Brain microvascular endothelial cell (primary cell): ENCODE results near the gene BLZF1.
"Not testable (repeated sequence)": the region's sequence is repeated elsewhere in the genome, so short reads cannot be mapped to it uniquely, and the experiment has no call there.

Source experiments
- DNase-seq: peaks from one replicate; pipeline ENCODE4 v3.0.0-alpha.2; 2020
- H3K27ac ChIP-seq: fragments of 250-450 bp; sonication (Bioruptor Pico); 2 replicates; pipeline ENCODE4 v1.5.1; 2020; ENCODE audit warnings: mild to moderate bottlenecking, moderate library complexity
- H3K27me3 ChIP-seq: fragments of 250-450 bp; sonication (Bioruptor Pico); replicated peaks from 2 replicates; pipeline ENCODE4 v1.5.1; 2020; ENCODE audit warnings: mild to moderate bottlenecking
- H3K36me3 ChIP-seq: fragments of 250-450 bp; sonication (Bioruptor Pico); replicated peaks from 2 replicates; pipeline ENCODE4 v1.5.1; 2020; ENCODE audit warnings: mild to moderate bottlenecking
- H3K4me3 ChIP-seq: 2 replicates; pipeline ENCODE4 v1.5.1; 2011; ENCODE audit warnings: low read depth, mild to moderate bottlenecking, control low read depth, low read length, moderate library complexity
- CTCF ChIP-seq: IDR thresholded peaks from 2 replicates; pipeline ENCODE4 v1.5.1; 2011; ENCODE audit warnings: low read depth, mild to moderate bottlenecking, moderate library complexity, low read length, control low read depth, inconsistent platforms; ENCODE audit errors: missing control alignments
- in situ Hi-C: cut with HindIII; loops from 2 replicates; pipeline ENCODE4 v1.10.0; 2017; ENCODE audit warnings: low sequenced_read_pairs, low pct_ligation_motif_present

The BLZF1 gene

GRCh38 chr1:169326261-169326955 is 41.6 kb upstream of the BLZF1 start:
- no peak for DNase-seq
- in situ Hi-C loops: loop anchor here (25.0 kb wide), 1 partner anchor 714 kb away; no protein-coding TSS in a partner anchor
- no peaks in the 10 kb centered on the region for H3K27me3 ChIP-seq
- H3K36me3 ChIP-seq: no peaks in the 10 kb centered on the region
- TF ChIP-seq CTCF: no peak
- no peak overlapping the region for H3K27ac ChIP-seq
- no peak overlapping the region for H3K4me3 ChIP-seq

GRCh38 chr1:169326956-169327268 is 41.1 kb upstream of the BLZF1 start:
- Histone ChIP-seq H3K27me3 (no peaks in the 10 kb centered on the region), H3K27ac (no peak overlapping the region), H3K36me3 (no peaks in the 10 kb centered on the region), H3K4me3 (no peak overlapping the region)
- in situ Hi-C loops: loop anchor here (25.0 kb wide), 1 partner anchor 715 kb away; no protein-coding TSS in a partner anchor
- no peak for DNase-seq
- TF ChIP-seq CTCF: no peak

- DNase-seq: no peak
- Histone ChIP-seq H3K4me3 (no peak overlapping the region), H3K27ac (no peak overlapping the region), H3K27me3 (no peaks in the 10 kb centered on the region), H3K36me3 (no peaks in the 10 kb centered on the region)
- no peak for TF ChIP-seq CTCF
- in situ Hi-C loops: loop anchor here (25.0 kb wide), 1 partner anchor 716 kb away; no protein-coding TSS in a partner anchor
Observed at GRCh38 chr1:169327875-169328274, 40.1 kb upstream of the BLZF1 start.

GRCh38 chr1:169329383-169329782 is 38.6 kb upstream of the BLZF1 start:
- DNase-seq: no peak
- no peak overlapping the region for H3K4me3 ChIP-seq
- H3K36me3 ChIP-seq: no peaks in the 10 kb centered on the region
- TF ChIP-seq CTCF: no peak
- in situ Hi-C loops: loop anchor here (25.0 kb wide), 1 partner anchor 717 kb away; no protein-coding TSS in a partner anchor
- no peak overlapping the region for H3K27ac ChIP-seq
- no peaks in the 10 kb centered on the region for H3K27me3 ChIP-seq

- no peak for DNase-seq
- in situ Hi-C loops: loop anchor here (25.0 kb wide), 1 partner anchor 719 kb away; no protein-coding TSS in a partner anchor
- Histone ChIP-seq H3K36me3 (no peaks in the 10 kb centered on the region), H3K4me3 (no peak overlapping the region), H3K27ac (no peak overlapping the region), H3K27me3 (no peaks in the 10 kb centered on the region)
- TF ChIP-seq CTCF: no peak
Observed at GRCh38 chr1:169330927-169331326, 37.1 kb upstream of the BLZF1 start.

GRCh38 chr1:169334727-169335126 is 33.3 kb upstream of the BLZF1 start:
- DNase-seq, H3K27me3 ChIP-seq, H3K4me3 ChIP-seq, H3K36me3 ChIP-seq, H3K27ac ChIP-seq: not testable (repeated sequence)
- in situ Hi-C loops: loop anchor here (25.0 kb wide), 1 partner anchor 722 kb away; no protein-coding TSS in a partner anchor

GRCh38 chr1:169336947-169337715 is 30.9 kb upstream of the BLZF1 start:
- not testable (repeated sequence) for H3K27ac ChIP-seq, DNase-seq, H3K36me3 ChIP-seq, H3K4me3 ChIP-seq, H3K27me3 ChIP-seq
- in situ Hi-C loops: loop anchor here (25.0 kb wide), 1 partner anchor 725 kb away; no protein-coding TSS in a partner anchor
